Spleen (tissue), 11 donors: Measurements from ENCODE around the gene MARCHF10. TPM values are rescaled to one million over a fixed set of nuclear protein-coding genes. Genes with fewer than 3 reads are reported as not detected.

Experiments
- DNase-seq: peaks from one replicate; pipeline ENCODE4 v3.0.0-alpha.2; 2020
- H3K27ac ChIP-seq, 8 donors: fragments of 200-600 bp; sonication (generic) in 7 of 8; 1 replicate in 4 of 8; 2 replicates in 4 of 8; pipeline versions ENCODE4 v1.5.0 to v1.8.0; 2016 to 2021; ENCODE audit warnings: inconsistent platforms in 4 of 8, mild to moderate bottlenecking in 4 of 8, moderate library complexity in 1 of 8
- H3K27me3 ChIP-seq, 7 donors: fragments of 200-600 bp; sonication (generic) in 6 of 7; replicated peaks in 1 of 7; 1 replicate in 4 of 7; 2 replicates in 3 of 7; pipeline versions ENCODE4 v1.5.0 to v1.8.0; 2016 to 2021; ENCODE audit warnings: inconsistent platforms in 3 of 7, mild to moderate bottlenecking in 1 of 7
- H3K36me3 ChIP-seq, 6 donors: fragments of 200-600 bp; sonication (generic) in 5 of 6; 1 replicate in 4 of 6; 2 replicates in 2 of 6; pipeline versions ENCODE4 v1.5.0 to v1.8.0; 2016 to 2021; ENCODE audit warnings: inconsistent platforms in 2 of 6
- H3K4me1 ChIP-seq, 6 donors: fragments of 200-600 bp; sonication (generic) in 5 of 6; 1 replicate in 3 of 6; 2 replicates in 3 of 6; pipeline versions ENCODE4 v1.5.0 to v1.8.0; 2016 to 2021; ENCODE audit warnings: inconsistent platforms in 3 of 6
- H3K4me3 ChIP-seq, 8 donors: fragments of 200-600 bp; sonication (generic) in 7 of 8; 1 replicate in 4 of 8; 2 replicates in 4 of 8; pipeline versions ENCODE4 v1.5.0 to v1.8.0; 2016 to 2021; ENCODE audit warnings: inconsistent platforms in 4 of 8, mild to moderate bottlenecking in 4 of 8, moderate library complexity in 2 of 8
- H3K9me3 ChIP-seq, 8 donors: fragments of 200-600 bp; sonication (generic) in 7 of 8; 1 replicate in 4 of 8; 2 replicates in 4 of 8; pipeline versions ENCODE4 v1.5.0 to v1.8.0; 2016 to 2021; ENCODE audit warnings: inconsistent platforms in 4 of 8
- POLR2A ChIP-seq, 3 donors: fragments of 450-650 bp; IDR thresholded peaks; one replicate each; pipeline ENCODE4 v1.5.1; 2017; ENCODE audit warnings: antibody characterized with exemption in 3 of 3, mild to moderate bottlenecking in 1 of 3
- POLR2AphosphoS5 ChIP-seq, 3 donors: sonication (generic); formaldehyde crosslinking; IDR thresholded peaks; one replicate each; pipeline ENCODE4 v1.5.1; 2017; ENCODE audit warnings: antibody characterized with exemption in 3 of 3
- WGBS, 5 donors: extraction: QIAGEN DNeasy Blood & Tissue Kit in 3 of 5; methylation state at CpG; one replicate each; pipeline versions ENCODE4 v1.1.5 to v1.1.7; 2013 to 2018; 5-methylcytosine and 5-hydroxymethylcytosine counted together
- intact Hi-C: fragments of 100-400 bp; cut with DNase I; formaldehyde crosslinking; loops from one replicate; pipeline ENCODE4 v1.15.0; 2023; ENCODE audit warnings: low total_unique reads
- polyA plus RNA-seq, 3 donors: library from polyadenylated mRNA; stranded (reverse); fragments of 200-250 nt; gene quantifications; one replicate each; pipeline ENCODE4 v1.2.1, GENCODE V29; 2013
- total RNA-seq, 7 donors: library from RNA; depleted of rRNA in 3 of 7; stranded (reverse); fragments of >200 nt in 3 of 7; fragmentation: NEBNext Ultra II Directional in 4 of 7; extraction: Animal tissue kit (Norgen Biotek cat#: 25700) in 4 of 7; gene quantifications; one replicate each; pipeline versions ENCODE4 v1.1.0 to v1.2.1, GENCODE V29; 2016 to 2021
- TF ChIP-seq, protein P1 (sequence below), 11 experiments: fragments of 200-600 bp in 7 of 11; fragments of 450-650 bp in 4 of 11; sonication (generic) in 4 of 11; IDR thresholded peaks in 8 of 11; conservative IDR thresholded peaks in 3 of 11; 1 replicate in 7 of 11; 2 replicates in 4 of 11; pipeline versions ENCODE4 v1.4.0 to v1.8.0; 2016 to 2021; ENCODE audit warnings: antibody characterized with exemption in 11 of 11, inconsistent platforms in 4 of 11, mild to moderate bottlenecking in 1 of 11
- donor health status: healthy with polysubstance abuse.
- donor health status: DM: no; HTN: no; CAD: no; lungs with moderate emphysema.
- donor health status: DM: no; HTN: no; CAD: no.
- donor health status: Bipolar disorder and iron deficiency.
- donor health status: healthy.
- donor health status: DM: no; HTN: no; CAD: no.
- donor health status: DM: yes; HTN: yes; CAD: no.

Gene MARCHF10
- total and polyA plus RNA-seq, 10 donors: 0.15 to 0.32 (median 0.26) TPM; not detected in 7

DNA sequence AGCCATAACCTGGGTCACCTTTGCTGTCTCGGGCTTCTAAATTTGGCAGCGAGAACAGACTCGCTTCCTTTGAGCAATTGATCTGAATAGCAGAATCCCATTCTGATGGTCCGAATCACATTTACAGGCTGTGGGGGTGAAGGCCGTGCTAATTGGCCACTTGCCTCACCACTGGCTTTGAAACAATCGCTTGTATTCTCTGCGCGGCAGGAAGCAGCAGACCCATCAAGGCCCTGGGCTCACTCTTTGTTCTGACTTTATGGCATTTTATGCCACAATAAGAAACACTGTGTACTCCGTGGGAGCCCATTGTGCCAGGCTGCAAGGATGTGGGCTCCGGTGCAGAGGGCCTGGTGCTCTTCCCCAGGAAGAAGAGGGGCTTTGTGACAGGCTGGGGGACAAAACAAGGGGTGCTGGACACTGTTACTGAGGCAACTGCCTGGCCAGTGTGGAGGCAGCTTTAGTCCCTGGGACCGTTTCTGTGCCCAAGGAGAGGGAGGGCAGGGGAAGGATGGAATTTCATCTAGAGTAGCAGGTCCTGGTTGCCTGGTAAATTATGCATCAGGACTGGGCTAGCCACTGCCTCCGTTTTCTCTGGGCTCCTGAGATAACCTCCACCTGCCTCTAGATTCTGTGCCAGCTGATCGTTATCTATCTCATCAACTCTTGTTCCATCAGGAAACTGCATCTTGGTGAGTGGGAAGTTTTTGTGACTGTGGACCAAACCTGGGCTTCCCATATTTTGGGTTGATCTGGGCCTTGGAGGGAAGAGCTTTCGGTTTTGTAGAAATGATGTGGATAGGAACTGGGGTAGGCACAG is 102.1 kb downstream of the MARCHF10 start:
- peak overlapping the region in 5 of 8 donors; percentile 63 to 77 (median 73) for H3K27ac ChIP-seq
- H3K4me3 ChIP-seq: peak overlapping the region in 1 of 8 donors; percentile 86
- peak; percentile 75 for DNase-seq
- intact Hi-C loops: no loop called here
- no peaks in the 10 kb centered on the region for H3K36me3 ChIP-seq
- peaks cover 0 to 40% (median 0%) of the 10 kb centered on the region in 7 donors for H3K27me3 ChIP-seq
- peaks cover 4 to 42% (median 22%) of the 10 kb centered on the region in 6 donors for H3K4me1 ChIP-seq
- H3K9me3 ChIP-seq: peaks cover 0 to 10% (median 5%) of the 10 kb centered on the region in 8 donors
- TF ChIP-seq POLR2AphosphoS5 (IDR thresholded peaks at IDR 0.05) (peak in 2 of 3 donors; percentile 50 to 54), POLR2A (IDR thresholded peaks at IDR 0.05) (no peak)
- WGBS, 5 donors: 74 to 77% (median 75%) methylated on average over 14 of the region's 14 CpGs

DNA sequence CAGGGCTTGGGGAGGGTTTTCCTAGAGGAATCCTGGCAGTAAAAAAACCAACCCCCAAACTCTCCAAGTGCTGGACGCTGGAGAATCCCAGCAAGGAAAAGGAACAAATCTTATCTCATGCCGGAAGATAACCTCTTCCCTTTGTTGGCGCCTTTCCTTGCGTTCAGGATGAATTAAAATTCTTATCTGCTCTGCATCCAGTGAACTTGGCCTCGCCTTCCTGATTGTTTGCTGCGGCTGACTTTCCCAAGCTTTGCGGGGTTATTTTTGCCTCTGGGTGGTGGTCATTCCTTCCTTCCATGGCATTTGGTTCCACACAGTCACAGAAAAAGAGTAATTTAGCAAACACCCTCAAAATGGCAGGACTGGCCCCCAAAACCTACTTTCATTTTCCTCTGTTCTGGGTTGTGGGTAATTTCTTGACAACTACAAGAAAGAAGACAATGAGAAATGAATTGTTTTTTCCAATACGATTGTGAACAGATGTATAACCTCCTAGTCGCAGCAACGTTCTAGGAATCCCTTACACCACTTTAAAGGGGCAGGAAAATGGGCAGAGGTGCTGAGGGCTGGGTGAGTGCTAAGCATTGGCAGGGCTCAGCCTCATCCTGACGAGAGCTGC is 102.8 kb downstream of the MARCHF10 start:
- peaks cover 0 to 43% (median 0%) of the 10 kb centered on the region in 7 donors for H3K27me3 ChIP-seq
- H3K4me3 ChIP-seq: peak overlapping the region in 3 of 8 donors; percentile 59 to 86 (median 60)
- peaks cover 0 to 10% (median 5%) of the 10 kb centered on the region in 8 donors for H3K9me3 ChIP-seq
- peaks cover 4 to 42% (median 22%) of the 10 kb centered on the region in 6 donors for H3K4me1 ChIP-seq
- H3K27ac ChIP-seq: peak overlapping the region in 6 of 8 donors; percentile 1 to 77 (median 71)
- 57 to 73% (median 64%) methylated on average over 11 of the region's 11 CpGs for WGBS, 5 donors
- TF ChIP-seq, protein P1, sequence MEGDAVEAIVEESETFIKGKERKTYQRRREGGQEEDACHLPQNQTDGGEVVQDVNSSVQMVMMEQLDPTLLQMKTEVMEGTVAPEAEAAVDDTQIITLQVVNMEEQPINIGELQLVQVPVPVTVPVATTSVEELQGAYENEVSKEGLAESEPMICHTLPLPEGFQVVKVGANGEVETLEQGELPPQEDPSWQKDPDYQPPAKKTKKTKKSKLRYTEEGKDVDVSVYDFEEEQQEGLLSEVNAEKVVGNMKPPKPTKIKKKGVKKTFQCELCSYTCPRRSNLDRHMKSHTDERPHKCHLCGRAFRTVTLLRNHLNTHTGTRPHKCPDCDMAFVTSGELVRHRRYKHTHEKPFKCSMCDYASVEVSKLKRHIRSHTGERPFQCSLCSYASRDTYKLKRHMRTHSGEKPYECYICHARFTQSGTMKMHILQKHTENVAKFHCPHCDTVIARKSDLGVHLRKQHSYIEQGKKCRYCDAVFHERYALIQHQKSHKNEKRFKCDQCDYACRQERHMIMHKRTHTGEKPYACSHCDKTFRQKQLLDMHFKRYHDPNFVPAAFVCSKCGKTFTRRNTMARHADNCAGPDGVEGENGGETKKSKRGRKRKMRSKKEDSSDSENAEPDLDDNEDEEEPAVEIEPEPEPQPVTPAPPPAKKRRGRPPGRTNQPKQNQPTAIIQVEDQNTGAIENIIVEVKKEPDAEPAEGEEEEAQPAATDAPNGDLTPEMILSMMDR (IDR thresholded peaks at IDR 0.05 in 8 of 11, conservative IDR thresholded peaks at IDR 0.05 in 3 of 11): no peak
- TF ChIP-seq POLR2AphosphoS5 (IDR thresholded peaks at IDR 0.05): peak in 1 of 3 donors; percentile 44
- TF ChIP-seq POLR2A (IDR thresholded peaks at IDR 0.05): no peak
- intact Hi-C loops: no loop called here
- no peaks in the 10 kb centered on the region for H3K36me3 ChIP-seq
- DNase-seq: no peak

GRCh38 chr17:62704381-62704971 is 103.6 kb downstream of the MARCHF10 start:
- peaks cover 0 to 48% (median 0%) of the 10 kb centered on the region in 7 donors for H3K27me3 ChIP-seq
- intact Hi-C loops: loop anchor here (5.0 kb wide), 1 partner anchor 703 kb away; no protein-coding TSS in a partner anchor
- WGBS, 5 donors: 5 to 12% (median 10%) methylated on average over 27 to 31 of the region's 31 CpGs

More at GRCh38 chr17:62704381-62704971, 103.6 kb downstream of the MARCHF10 start:
- DNase-seq: peak; percentile 76
- Histone ChIP-seq H3K4me3 (peak overlapping the region; percentile 52 to 86 (median 58)), H3K9me3 (peaks cover 0 to 10% (median 5%) of the 10 kb centered on the region in 8 donors), H3K36me3 (no peaks in the 10 kb centered on the region), H3K4me1 (peaks cover 4 to 42% (median 22%) of the 10 kb centered on the region in 6 donors), H3K27ac (peak overlapping the region in 6 of 8 donors; percentile 58 to 77 (median 71))
- TF ChIP-seq, protein P1 (IDR thresholded peaks at IDR 0.05 in 8 of 11, conservative IDR thresholded peaks at IDR 0.05 in 3 of 11): no peak
- no peak for TF ChIP-seq POLR2AphosphoS5 (IDR thresholded peaks at IDR 0.05)
- TF ChIP-seq POLR2A (IDR thresholded peaks at IDR 0.05): no peak
